Astrocyte of the cerebellum (primary cell): Measurements from ENCODE around the gene HTRA3.

Experiments used
- DNase-seq: peaks from one replicate; pipeline ENCODE4 v3.0.0-alpha.2; 2011; ENCODE audit warnings: low read depth
- H3K4me3 ChIP-seq: 2 replicates; pipeline ENCODE4 v1.5.1; 2011; ENCODE audit warnings: mild to moderate bottlenecking, low read depth, low read length, moderate library complexity
- in situ Hi-C: cut with HindIII; loops from 2 replicates; pipeline ENCODE4 v1.10.0; 2017; ENCODE audit warnings: low sequenced_read_pairs
- TF ChIP-seq, protein P1 (sequence below): IDR thresholded peaks from 2 replicates; pipeline ENCODE4 v1.5.1; 2012; ENCODE audit warnings: low read length, low read depth, moderate library complexity, mild to moderate bottlenecking; ENCODE audit errors: missing control alignments

The HTRA3 gene

DNA sequence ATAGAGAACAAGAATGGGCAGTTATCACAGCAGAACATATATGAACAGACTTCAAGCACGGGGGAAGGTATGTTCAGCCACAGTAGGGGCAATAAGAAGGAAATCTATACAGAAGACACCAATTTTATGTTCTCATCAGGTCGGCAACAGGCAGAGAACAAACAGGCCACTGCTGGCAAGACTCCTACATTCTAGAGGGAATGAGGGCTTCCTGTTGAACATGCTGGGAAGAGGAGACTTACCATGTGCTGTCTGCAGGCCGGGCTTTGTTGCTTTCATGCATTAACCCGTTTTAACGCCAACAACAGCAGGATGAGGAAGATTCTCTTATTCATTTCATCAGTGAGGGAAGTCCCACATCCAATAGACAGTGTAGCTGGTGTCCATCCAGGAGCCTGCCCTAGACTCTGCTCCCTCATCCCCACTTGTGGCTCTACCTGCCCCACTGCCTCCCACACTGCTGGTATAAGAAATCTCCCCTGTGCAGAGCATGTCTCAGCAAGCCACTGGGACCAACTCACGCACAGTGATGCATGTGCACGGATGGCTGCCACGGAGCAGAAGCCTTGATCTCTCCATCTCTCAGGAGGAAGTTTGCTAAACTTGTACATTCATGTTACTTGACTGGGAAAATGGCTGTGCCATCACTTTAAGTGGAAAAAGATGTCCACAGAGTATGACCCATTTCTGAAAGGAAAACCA, 86.5 kb downstream of the HTRA3 start:
- no peak overlapping the region for H3K4me3 ChIP-seq

More for the DNA sequence above, 86.5 kb downstream of the HTRA3 start:
- in situ Hi-C loops: no loop called here
- DNase-seq: no peak
- TF ChIP-seq, protein P1, sequence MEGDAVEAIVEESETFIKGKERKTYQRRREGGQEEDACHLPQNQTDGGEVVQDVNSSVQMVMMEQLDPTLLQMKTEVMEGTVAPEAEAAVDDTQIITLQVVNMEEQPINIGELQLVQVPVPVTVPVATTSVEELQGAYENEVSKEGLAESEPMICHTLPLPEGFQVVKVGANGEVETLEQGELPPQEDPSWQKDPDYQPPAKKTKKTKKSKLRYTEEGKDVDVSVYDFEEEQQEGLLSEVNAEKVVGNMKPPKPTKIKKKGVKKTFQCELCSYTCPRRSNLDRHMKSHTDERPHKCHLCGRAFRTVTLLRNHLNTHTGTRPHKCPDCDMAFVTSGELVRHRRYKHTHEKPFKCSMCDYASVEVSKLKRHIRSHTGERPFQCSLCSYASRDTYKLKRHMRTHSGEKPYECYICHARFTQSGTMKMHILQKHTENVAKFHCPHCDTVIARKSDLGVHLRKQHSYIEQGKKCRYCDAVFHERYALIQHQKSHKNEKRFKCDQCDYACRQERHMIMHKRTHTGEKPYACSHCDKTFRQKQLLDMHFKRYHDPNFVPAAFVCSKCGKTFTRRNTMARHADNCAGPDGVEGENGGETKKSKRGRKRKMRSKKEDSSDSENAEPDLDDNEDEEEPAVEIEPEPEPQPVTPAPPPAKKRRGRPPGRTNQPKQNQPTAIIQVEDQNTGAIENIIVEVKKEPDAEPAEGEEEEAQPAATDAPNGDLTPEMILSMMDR: no peak
